Measurements from ENCODE around the gene DPY19L1.

The DPY19L1 gene

DNA sequence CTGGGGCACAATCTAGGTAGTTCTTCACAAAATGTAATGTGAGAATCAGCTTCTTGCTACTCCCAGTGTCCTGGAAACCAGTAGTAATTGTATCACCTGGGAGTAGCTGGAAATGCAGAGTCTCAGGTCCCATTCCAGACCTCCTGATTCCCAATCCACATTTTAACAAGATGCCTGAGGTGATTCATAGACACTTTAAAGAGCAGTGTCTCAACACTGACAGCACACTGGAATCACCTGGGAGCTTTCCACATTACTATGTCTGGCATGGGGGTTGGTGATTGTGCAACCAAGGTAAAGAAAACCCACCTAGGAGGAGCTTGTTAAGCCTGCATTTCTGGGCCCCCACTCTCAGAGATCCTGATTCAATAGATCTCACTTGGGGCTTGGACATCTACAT lies 11.1 kb downstream of the DPY19L1 start:
- H3K9me3 ChIP-seq = no peaks in the 10 kb centered on the region
- H3K4me3 ChIP-seq = no peak overlapping the region
- no peak overlapping the region for H3K27ac ChIP-seq
- intact Hi-C loops (cut with DNase I; ENCODE audit: low total_unique reads) = no loop called here
- no peaks in the 10 kb centered on the region for H3K27me3 ChIP-seq
- DNase-seq = no peak
- H3K4me1 ChIP-seq = peaks cover 0 to 11% (median 4%) of the 10 kb centered on the region in 4 donors
- TF ChIP-seq, protein P1, sequence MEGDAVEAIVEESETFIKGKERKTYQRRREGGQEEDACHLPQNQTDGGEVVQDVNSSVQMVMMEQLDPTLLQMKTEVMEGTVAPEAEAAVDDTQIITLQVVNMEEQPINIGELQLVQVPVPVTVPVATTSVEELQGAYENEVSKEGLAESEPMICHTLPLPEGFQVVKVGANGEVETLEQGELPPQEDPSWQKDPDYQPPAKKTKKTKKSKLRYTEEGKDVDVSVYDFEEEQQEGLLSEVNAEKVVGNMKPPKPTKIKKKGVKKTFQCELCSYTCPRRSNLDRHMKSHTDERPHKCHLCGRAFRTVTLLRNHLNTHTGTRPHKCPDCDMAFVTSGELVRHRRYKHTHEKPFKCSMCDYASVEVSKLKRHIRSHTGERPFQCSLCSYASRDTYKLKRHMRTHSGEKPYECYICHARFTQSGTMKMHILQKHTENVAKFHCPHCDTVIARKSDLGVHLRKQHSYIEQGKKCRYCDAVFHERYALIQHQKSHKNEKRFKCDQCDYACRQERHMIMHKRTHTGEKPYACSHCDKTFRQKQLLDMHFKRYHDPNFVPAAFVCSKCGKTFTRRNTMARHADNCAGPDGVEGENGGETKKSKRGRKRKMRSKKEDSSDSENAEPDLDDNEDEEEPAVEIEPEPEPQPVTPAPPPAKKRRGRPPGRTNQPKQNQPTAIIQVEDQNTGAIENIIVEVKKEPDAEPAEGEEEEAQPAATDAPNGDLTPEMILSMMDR (IDR thresholded peaks at IDR 0.05) = no peak
- no peaks in the 10 kb centered on the region for H3K36me3 ChIP-seq

DNA sequence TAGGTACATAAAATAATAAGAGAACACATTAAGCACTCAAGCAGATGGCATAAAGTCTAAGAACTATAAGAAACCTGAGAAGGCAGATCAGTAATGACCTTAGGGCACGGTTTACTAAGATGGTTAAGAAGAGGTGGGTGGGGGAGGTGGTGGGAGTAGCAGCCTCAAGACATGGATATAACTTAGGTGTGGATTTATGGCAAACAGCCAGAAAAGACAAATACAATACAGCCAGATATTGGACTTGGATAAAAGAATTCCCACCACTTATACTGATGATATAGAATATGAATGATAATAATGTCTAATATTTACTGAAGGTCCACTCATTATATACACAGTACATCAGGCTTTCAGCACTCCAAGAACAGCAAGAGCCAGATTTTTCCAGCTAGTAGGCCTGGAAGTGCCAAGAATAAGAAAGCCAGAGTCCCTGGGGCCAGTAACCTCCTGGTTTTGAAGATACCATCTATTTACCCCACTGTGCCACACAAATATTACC lies 11.9 kb downstream of the DPY19L1 start:
- Histone ChIP-seq H3K27ac (no peak overlapping the region), H3K4me3 (no peak overlapping the region), H3K27me3 (no peaks in the 10 kb centered on the region), H3K4me1 (peaks cover 0 to 11% (median 4%) of the 10 kb centered on the region in 4 donors), H3K9me3 (no peaks in the 10 kb centered on the region), H3K36me3 (no peaks in the 10 kb centered on the region)
- no peak for DNase-seq
- TF ChIP-seq, protein P1 (IDR thresholded peaks at IDR 0.05) = no peak
- intact Hi-C loops (cut with DNase I; ENCODE audit: low total_unique reads) = no loop called here

DNA sequence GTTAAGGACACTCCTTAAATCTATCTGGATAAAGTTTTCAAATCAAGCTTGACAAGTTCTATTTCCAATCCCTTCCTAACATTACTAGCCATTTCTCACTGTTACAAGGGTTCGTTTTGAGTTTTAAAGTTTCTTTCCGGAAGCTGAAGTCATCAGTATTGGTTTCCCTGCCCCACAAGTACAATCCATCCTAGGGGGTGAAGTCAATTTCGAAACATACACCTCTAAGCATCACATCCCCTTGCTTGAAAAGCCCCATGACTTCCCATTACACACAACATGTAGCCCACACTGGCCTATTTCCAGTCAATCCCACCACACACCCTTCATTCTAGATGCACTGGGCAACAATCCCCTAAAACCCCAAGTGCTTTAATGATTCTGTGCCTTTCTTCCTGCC lies 13.0 kb downstream of the DPY19L1 start:
- no peak overlapping the region for H3K27ac ChIP-seq
- no peaks in the 10 kb centered on the region for H3K36me3 ChIP-seq
- TF ChIP-seq, protein P1 (IDR thresholded peaks at IDR 0.05) = no peak
- no peaks in the 10 kb centered on the region for H3K27me3 ChIP-seq
- peaks cover 0 to 11% (median 4%) of the 10 kb centered on the region in 4 donors for H3K4me1 ChIP-seq
- H3K4me3 ChIP-seq = no peak overlapping the region
- no peaks in the 10 kb centered on the region for H3K9me3 ChIP-seq
- intact Hi-C loops (cut with DNase I; ENCODE audit: low total_unique reads) = no loop called here
- DNase-seq = no peak

DNA sequence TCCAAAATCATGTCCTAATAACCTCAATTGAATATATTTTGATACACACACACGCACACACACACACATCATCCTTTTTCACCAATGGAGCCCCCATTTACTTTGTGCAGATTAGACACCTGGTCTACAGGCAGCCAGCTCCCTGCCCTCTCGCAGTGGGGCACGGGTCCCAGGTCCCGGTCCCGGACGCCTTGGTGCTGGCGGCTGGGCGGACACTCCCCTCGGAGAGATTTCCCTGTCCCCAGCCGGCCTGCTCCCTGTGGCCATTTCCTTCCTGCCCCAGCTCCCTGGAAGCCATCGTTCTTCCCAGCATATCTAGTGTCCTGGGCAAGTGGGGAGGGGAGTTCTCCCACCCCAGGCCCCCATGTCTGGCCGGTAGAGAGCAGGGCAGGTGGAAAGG lies 14.6 kb downstream of the DPY19L1 start:
- no peak for DNase-seq
- intact Hi-C loops (cut with DNase I; ENCODE audit: low total_unique reads) = no loop called here
- Histone ChIP-seq H3K9me3 (no peaks in the 10 kb centered on the region), H3K27me3 (no peaks in the 10 kb centered on the region), H3K27ac (no peak overlapping the region), H3K36me3 (no peaks in the 10 kb centered on the region), H3K4me3 (no peak overlapping the region), H3K4me1 (peaks cover 0 to 11% (median 4%) of the 10 kb centered on the region in 4 donors)
- TF ChIP-seq, protein P1 (IDR thresholded peaks at IDR 0.05) = no peak

DNA sequence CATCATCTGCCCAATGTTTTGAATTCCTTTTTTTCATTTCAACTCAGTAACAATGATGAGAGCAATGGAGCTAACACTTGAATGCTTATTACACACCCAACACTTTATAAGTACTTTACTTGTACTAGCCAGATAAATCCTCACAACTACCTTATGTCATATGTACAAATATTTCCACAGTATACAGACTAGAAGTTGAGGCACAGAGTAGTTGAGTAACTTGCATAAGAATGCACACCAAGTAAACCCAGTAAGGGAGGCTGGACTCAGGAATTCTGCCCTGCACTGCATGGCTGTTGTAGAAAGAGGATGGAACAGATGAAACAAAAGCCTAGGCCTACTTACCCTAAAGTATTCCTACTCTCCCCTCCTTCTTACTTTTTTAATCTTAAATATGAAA lies 15.8 kb downstream of the DPY19L1 start:
- H3K9me3 ChIP-seq = no peaks in the 10 kb centered on the region
- DNase-seq = no peak
- H3K4me3 ChIP-seq = no peak overlapping the region
- H3K4me1 ChIP-seq = peaks cover 0 to 11% (median 4%) of the 10 kb centered on the region in 4 donors
- no peaks in the 10 kb centered on the region for H3K27me3 ChIP-seq
- H3K36me3 ChIP-seq = peaks cover 0 to 5% (median 0%) of the 10 kb centered on the region in 3 donors
- TF ChIP-seq, protein P1 (IDR thresholded peaks at IDR 0.05) = no peak
- H3K27ac ChIP-seq = no peak overlapping the region
- intact Hi-C loops (cut with DNase I; ENCODE audit: low total_unique reads) = no loop called here

DNA sequence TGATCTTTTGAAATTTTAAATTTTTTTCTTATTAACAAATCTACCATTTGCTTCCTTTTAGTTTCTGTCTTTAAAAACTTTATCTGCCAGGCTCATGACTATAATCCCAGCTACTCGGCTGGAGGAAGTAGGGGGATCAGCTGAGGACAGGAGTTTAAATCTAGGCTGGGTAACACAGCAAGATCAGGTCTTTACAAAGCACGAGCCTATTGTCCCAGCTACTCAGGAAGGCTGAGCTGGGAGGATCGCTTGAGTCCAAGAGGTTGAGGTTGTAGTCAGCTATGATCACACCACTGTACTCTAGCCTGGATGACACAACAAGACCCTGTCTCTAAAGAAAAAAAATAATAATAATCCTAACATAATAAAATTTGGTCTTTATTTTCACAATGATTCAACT lies 17.5 kb downstream of the DPY19L1 start:
- TF ChIP-seq, protein P1 (IDR thresholded peaks at IDR 0.05) = no peak
- H3K36me3 ChIP-seq = peaks cover 5 to 7% (median 5%) of the 10 kb centered on the region in 3 donors
- H3K27me3 ChIP-seq = no peaks in the 10 kb centered on the region
- DNase-seq = no peak
- H3K9me3 ChIP-seq = no peaks in the 10 kb centered on the region
- no peaks in the 10 kb centered on the region for H3K4me1 ChIP-seq
- H3K27ac ChIP-seq = no peak overlapping the region
- no peak overlapping the region for H3K4me3 ChIP-seq
- intact Hi-C loops (cut with DNase I; ENCODE audit: low total_unique reads) = no loop called here

Data from tibial artery (tissue), 4 donors.